GM21515 (cell line): Measurements from ENCODE around the gene DOK3.

Source experiments
- ATAC-seq: cut with Tn5 transposase; IDR thresholded peaks from one replicate; pipeline ENCODE4 v1.9.1; 2021; ENCODE audit not compliant: unreplicated experiment

The DOK3 gene, protein sequence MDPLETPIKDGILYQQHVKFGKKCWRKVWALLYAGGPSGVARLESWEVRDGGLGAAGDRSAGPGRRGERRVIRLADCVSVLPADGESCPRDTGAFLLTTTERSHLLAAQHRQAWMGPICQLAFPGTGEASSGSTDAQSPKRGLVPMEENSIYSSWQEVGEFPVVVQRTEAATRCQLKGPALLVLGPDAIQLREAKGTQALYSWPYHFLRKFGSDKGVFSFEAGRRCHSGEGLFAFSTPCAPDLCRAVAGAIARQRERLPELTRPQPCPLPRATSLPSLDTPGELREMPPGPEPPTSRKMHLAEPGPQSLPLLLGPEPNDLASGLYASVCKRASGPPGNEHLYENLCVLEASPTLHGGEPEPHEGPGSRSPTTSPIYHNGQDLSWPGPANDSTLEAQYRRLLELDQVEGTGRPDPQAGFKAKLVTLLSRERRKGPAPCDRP

DNA sequence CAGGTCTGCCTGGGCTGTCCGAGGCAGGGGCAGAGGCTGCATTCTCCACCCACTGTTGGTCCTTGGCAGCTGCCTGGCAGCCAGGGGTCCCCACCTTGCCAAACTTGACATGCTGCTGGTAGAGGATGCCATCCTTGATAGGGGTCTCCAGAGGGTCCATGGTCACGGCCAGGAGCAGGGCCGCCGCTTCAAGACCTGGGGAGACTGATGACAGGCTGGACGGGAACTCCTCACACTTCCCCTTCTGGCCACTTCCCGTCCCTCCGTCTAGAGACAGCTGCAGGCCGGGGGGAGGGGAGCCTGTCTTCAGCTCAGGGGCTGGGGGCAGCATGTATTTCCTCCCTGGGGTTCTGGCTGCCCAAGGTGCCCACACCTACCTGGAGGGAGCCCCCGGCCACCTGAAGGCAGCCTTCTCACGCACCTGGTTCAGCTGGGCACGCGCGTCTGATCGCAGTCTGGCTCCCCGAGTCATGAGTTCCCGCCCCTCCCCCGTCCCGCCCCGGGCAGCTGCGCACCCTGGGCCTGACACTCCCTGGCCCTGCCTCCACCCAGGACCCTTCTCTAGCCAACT is at the start of gene DOK3:
DOK3 (minus strand) TSS at position 446 of the 571 bp plus-strand sequence; CDS start at position 160, 286 bp downstream.
- no peak for ATAC-seq

DNA sequence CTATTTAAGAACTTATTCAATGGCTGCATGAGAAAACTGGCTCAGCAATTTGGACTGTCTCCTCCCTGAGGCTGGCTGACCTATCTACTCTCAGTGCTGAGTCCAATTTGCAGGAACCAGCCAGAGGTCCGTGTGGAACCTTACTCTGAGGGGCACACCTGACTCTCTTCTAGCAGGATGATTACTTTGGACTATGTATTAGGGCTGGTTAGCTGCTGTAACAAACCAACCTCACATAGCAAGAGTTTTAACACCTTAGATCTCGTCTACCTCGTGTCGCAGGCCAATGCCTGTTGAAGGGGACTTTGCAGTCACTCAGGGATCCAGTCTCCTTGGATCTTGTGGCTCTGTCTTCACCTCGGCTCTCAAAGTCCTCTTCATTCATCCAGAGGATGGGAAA is 48.2 kb upstream of the DOK3 start:
- ATAC-seq, result no peak

DNA sequence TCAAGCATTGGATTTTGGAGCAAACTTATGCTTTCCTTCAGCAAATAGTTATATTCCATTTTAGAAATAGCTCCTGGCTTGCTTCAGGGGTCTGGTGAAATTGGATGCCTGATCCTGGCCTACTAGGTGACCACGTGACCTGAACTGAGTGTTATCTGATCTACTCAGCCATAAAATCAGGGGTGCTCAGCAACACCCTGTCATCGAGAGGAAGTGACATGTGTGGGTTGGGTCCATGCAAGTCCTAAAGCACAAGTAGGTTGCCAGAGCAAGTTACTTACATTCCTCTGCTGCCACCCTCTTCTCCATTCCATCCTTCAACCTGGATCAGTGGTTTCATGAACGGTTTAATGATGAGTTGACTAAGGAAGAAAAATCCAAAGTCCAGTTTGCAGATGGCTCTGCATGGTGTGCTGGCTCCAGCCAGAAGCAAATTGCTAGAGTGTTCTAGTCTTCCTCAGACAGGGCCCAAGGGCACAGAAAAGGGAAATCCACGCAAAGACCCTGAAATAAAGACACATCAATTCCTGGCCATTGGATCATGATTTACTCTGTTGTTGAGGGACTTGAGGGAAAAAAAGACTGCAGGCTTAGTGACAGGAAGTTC is 47.5 kb upstream of the DOK3 start:
- no peak for ATAC-seq

DNA sequence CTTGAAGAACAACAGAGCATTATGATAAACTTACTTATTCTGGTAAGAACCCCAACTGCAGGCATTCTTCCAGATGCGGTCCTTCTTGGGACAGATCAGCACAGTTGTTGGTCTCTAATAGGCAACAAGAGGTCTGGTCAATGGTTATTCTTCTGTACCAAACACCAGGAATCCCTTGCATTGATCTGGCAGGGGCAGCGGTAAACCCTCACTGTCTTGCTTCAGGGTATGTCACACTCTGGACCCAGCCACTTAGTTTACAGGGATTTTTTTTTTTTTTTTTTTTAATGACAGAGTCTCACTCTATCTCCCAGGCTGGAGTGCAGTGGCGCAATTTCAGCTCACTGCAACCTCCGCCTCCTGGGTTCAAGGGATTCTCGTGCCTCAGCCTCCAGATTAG is 46.0 kb upstream of the DOK3 start:
- ATAC-seq, result no peak

DNA sequence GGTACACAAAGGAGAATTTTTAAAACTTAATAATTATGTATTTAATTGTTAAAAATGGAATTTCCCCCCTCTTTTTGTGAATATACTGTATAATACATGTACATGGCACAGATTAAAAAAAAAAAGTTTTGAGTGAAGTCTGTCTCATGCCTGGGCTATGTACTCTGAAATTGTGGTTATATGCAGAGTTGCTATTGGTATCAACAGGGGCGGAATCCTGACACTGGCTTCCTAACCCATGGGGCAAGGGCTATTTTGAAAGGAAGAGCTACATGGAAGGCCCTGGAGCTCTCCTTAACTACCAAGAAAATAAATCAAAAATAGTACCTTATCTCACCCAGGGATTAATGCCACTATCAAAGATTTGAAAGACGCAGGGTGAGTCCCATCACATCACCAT is 45.6 kb upstream of the DOK3 start:
- no peak for ATAC-seq

DNA sequence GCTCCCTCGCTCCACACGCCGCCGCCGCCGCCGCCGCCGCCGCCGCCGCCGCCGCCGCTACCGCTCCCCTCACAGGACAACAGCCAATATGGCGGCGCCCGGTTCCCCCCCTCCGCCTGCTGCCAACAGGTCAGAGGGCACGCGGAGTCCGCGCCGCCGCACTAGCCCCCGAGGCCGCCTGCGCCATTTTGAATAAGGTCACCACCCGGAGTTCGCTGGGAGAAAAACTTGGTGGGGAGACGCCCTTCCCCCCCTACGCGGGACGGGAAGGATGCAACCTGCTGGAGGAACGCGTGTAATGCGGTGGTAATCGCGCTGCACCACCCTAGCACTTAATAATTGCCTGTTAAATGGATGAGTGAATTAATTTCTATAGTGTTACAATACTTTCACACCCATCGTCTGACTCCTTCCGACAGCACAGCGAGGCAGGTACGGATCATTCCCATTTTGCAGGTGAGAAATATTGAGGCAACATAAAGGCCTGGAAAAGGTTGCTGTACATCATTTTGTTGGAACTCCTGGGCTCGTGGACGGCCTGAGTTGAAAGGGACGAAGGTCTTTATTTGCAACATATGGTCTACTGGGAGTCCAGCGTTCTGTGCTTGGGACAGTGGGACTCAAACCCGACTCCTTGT is 45.0 kb upstream of the DOK3 start, which contains the start of gene FAM193B:
FAM193B (minus strand) TSS at position 90 of the 638 bp plus-strand sequence. CDS start 105 bp downstream, outside the sequence.
- peak; percentile 79 for ATAC-seq

DNA sequence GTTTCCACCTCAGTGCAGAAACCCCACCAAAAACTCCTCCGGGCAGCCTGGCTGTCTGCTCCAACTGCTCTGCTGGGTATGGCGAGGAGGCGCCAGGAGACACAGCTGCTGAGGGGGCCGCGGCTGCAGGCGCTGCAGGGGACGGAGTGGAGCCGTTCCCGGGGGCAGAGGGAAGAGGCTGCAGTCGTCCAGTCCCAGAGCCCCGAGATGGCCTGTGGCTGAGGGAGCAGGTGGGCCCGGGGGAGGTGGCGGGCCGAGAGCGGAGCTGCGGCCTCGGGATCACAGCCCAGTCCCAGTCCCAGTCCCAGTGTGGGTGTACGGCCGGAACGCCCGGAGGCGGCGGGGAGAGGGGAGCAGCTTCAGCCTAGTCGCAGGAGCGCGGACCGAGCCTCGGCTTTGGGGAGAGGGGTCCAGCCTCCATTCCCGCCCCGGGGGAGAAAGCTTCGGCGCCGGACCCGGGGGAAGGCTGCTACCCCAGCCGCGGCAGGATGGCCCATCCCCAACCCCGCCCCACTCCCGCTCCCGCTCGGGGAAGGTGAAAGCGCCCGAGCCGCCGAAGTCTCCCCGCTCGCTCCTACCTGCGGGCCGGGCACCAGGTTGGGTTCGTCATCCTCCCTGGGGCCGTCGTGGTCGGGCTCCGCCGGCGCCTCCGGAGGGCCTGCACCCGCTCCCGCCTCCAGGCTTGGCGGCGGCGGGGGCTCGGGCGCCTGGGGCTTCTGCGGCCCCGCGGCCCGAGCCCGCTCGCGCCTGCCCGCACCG is 44.2 kb upstream of the DOK3 start:
- ATAC-seq, result peak; percentile 35

DNA sequence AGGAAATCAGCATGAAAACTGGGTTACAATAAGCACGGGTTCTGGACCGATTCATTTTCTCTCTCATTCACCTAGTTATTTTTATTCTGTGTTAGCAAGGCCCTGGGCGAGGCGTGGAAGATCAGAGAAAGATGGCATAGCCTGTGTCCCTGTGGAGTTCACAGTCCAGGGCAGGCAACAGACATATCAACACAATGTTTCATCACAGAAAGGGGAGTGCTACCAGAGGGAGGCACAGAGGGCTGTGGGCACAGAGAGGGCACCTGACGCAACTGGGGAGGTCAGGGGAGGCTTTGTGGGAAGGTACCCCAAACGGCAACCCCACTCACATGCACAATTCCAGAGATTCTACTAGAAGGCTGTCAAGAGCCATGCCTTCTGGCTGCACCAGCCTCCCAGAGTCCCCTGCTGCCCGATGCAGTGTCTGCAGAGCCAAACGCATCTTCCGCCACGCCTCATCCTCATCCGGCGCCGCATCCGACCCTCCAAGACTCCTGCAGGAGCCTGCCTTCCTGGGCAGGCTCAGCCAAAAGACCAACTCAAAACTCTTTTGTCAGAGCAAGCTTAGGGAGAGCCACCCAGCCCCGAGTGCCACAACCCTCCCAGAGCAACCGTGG is 43.3 kb upstream of the DOK3 start:
- ATAC-seq, result no peak

DNA sequence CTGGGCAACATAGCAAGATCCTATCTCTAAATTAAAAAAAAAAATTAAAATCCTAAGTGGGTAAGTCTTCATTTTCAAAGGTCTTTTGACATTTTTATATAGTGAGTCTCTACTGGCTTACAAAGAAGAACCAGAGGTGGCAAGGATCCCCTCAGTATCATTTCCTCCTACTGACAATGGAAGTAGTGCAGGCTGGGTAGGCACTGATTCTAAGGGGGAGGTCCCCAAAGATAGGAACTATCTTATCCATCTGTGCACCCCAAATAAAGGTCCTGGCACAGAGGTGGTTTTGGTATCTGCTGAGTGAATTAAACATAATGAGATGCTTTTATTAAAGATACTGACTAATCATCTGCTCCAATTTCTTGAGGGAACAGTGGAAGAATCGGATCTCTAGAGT is 40.5 kb upstream of the DOK3 start:
- ATAC-seq, result no peak

DNA sequence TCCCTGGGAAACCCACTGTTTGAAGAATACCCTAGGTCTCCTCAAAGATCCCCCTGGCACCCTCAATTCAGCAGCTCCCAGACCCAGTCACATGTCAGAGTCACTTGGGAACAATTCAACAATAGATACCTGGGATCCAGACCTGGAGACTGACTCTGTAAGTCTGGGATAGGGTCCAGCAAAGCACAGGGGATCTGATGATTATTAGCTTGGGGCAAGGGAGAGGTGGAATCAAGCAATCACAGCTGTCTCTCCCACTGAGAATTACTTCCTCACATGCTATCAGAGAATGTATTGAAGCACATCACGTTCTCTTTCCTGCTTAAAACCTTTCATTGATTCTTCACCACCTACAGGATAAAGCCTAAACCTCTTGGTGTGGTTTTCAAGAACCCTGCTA is 38.9 kb upstream of the DOK3 start:
- ATAC-seq, result no peak

DNA sequence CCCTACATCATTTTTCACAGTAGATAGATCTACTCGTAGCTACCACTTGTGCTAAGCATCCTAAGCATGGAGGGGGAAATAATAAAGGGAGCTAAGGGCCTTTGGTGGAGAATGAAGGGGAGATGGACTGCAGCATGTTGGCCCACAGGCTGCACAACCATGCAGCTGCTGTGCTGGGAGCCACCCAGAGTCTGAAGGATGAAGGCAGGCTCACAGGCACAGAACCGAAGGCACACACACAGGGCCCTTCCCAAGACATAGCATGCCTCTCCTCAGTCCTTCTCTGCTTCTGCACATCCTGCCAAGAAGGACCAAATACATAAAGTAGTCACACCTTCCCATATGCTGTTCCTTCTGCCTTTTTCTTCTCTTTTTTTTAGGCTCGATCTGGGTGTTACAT is 38.1 kb upstream of the DOK3 start:
- no peak for ATAC-seq

DNA sequence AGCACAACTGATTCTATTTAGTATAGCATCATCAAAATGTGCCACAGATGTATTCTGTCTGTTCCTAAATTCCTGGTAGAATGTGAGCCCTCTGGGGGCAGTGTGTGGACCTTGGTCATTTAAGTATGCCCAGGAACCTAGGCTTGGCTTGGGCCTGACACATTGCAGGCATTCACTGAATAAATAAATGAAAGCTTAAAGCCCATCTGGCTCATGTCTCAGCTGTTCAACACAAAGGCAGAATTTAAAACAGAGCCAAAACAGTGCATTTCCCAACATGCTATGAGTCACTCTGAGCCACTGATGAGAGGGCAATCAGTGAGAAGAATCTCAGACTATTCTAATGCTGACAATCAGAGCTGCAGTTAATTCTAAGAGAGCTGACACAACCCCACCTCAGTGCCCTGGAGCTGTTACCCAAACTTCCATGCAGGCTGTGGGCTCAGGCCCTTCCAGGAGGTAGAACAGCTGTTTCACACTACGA is 36.7 kb upstream of the DOK3 start:
- ATAC-seq, result no peak

DNA sequence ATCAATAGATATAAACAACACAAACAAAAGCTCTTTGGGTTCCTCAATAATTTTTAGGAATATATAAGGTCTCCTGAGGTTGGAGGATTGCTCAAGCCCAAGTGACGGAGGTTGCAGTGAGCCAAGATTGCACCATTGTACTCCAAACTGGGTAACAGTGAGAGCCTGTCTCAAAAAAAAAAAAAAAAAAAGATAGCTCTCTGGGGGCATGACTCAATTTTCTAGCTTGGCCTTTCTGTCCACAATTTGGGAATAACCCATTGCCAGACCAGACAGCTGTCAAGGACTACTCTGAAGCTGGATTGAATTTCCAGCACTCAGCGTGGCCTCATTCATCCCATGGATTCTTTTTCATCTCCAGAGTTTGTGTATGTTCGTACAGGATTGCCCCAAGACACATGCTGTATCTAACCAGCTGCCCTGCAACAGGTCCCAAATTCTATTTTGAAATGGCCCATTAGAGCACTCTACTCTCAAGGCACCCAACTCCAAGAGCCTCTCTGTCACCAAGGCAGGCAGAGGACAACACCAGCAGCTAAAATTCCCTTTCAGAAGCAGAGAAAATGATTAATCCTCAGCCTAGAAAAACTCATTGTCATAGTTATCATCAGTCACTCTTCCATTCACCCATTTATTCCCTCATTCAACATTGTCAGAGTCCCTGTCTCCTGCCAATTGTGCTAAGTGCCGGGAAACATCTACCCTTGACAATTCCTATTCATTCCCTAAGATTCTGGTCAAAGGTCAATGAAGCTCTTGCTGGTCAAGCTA is 36.0 kb upstream of the DOK3 start:
- ATAC-seq, result no peak

DNA sequence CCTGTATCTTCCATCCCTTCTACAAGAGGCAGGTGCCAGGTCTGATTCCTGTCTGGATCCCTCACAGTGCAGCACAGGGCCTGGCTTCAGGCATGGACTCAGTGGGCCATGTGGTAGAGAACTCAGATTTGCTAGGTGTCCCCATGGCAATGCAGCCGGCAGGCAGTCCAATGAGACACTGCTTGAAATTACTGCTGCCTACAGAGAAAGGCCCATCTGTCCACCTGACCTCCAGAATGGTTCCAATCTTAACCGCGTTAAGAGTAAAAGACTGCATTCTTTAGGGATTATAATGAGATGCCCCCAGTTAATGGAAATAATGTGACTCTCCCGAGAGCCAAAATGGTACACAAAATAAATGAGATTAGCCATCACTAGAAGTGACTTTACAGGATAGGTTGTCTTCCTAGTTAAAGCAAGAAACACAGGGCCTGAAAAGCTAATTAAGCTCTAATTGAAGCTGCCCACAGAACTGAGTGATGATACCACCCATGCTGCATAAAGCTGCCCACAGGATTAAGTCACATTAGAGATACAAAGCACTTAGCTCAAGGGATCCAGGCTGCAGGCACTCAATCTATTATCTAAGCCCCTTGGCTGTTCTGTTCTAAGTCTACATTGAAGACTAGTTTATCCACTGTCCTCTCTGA is 33.3 kb upstream of the DOK3 start:
- ATAC-seq, result no peak

DNA sequence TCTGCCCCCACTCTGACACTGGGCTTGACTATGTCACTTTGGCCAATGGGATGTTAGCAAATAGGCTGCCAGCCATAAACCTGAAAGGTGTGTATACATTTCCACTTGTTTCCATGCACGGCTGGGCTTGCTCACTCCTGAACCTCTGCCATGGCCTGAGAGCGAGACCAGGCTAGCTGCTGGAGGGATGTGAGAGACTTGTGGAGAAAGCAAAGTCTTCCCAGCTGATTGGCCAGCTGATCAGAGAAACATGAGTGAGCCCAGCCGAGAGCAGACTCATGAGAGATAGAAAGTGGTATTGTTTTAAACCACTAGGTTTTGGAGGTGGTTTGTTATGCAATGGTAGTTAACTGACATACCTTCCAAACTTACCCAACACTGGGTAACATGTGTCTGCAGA is 30.8 kb upstream of the DOK3 start:
- no peak for ATAC-seq

DNA sequence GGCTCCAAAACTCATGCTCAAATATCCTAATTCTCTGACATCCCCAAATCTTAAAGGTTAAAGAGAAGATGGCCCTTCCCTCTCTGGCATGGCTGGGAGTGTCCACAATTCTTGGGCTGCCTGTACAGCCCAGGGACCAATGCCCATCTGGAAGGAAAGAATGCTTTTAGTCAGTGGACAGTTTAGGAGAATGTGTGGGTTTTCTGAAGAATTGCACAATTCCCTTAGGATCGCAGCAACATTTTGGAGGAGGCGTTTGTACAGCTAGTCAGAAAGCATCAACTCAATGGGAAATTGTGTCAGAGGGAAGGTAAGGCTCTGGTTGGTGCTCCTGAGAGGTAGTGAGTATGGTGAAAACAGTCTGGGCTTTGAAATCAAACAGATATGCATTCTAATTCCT is 29.8 kb upstream of the DOK3 start:
- ATAC-seq, result no peak

DNA sequence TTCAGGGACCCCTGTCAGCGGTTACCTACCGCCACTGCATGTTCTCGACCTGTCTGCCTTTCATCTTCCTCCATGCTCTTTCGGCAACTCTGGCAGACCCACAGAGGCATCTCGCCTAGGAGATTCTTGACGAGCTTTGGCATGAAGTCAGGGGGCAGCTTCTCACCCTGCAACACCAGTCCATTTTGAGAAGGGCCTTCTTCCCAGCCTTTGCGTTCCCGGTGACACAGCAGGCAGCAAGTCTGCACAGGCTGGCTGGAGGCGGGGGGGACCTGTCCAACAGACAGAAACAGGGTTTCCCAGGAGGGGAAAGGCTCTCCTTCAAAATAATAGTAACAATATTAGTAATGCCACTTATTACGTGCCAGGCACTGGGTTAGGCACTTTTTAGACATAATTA is 29.2 kb upstream of the DOK3 start:
- ATAC-seq, result no peak

DNA sequence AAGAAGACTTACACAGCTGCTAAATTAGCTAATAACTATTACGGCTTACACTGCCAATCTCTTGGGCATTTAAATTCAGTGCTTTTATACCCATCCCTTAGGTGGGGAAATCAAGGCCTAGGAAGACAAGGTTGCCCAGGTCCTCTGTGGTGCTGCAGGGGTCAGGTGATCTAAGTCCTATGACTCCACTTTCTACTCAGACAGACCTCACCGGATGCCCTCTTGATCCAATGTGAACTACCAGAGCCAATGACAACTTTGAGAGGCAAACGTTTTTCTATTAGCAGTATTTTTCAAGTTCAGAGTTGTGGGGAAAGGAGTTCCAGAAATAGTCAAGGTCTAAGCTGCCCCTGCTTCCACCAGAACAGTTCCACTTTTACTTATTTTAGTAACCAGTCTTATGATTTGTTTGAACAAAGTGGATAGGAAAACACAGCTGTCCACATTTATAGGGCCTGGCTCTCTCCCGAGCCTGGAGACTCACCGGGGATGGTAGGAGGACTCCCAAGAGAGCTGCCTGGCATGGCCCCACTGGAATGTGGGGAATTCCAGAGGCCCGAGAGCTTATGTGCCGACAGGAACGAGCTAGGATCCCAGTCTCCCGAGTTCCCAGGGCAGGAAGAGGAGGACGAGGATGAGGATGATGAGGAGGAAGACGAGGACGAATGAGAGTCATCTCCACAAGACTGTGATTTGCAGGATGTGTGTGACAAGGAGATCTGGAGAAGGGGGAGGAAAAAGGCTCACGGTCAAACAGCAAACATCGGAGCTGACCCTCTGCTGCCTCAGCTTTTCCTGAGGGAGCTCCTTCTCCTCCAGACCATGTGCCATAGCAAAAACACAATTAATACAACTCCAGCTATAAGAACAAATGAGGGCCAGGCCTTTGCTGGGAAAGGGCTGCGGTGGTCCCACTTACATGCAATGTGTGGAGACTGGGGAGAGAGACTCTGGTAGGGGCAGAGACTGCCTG is 28.0 kb upstream of the DOK3 start:
- no peak for ATAC-seq
